Fibroblast of the aortic adventitia (primary cell): ENCODE data around the gene DBN1. TPM values are rescaled to one million over a fixed set of nuclear protein-coding genes. Genes with fewer than 3 reads are reported as not detected.
A peak's percentile ranks its signal among the peaks of the same experiment; 100 is the strongest.

ENCODE experiments used
- DNase-seq: peaks from one replicate; pipeline ENCODE4 v3.0.0-alpha.2; 2010; ENCODE audit warnings: low read depth
- H3K4me3 ChIP-seq: 2 replicates; pipeline ENCODE4 v1.5.1; 2011; ENCODE audit warnings: low read depth, mild to moderate bottlenecking, control low read depth, low read length, moderate library complexity
- total RNA-seq: library from RNA; depleted of rRNA; stranded (reverse); fragments of >200 nt; gene quantifications from 2 replicates; pipeline ENCODE4 v1.2.3, GENCODE V29; 2012; ENCODE audit warnings: low replicate concordance
- TF ChIP-seq, protein P1 (sequence below): IDR thresholded peaks from 2 replicates; pipeline ENCODE4 v1.5.1; 2011; ENCODE audit warnings: mild to moderate bottlenecking, low read length, control low read depth, inconsistent platforms; ENCODE audit not compliant: insufficient read depth

DBN1 gene
- total RNA-seq, 1 donor = 188 TPM

DNA sequence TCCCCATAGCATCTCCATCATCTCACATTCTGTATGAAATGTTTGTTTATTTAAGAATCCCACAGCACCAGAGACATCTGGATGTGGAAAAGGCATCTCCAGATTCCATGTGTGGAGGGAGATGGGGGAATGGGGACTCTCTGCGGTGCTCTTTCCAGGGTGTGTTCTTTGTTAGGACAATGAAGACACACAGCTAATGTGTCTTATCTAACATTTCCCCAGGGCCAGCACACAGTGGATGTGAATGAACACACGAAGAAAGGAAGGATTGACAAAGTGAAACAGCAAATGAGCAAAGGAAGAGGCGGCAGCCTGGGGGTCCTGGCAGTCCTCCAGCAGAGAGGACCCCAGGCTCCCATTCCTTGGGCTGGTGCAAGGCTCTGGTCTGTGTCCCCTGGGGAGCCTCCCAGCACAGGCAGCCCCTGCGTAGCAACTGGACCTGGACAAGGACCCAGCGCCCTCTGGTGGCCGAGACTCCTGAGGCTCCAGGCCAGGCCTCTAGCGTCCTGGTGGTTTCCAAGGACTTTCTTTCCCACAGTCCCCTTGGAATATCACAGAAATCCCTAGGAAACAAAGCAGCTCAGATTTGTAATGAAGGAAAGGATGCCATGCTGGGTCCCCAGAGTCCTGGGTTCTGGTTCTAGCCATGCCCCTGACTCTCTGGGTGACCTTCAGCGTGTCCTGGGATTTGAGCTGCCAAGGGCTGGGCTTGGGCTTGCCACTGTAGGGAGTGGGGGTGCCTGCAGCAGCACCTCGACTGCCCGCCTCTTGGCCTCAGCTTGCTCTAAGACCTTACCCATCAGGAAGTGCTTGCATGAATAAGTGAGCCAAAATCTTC lies 27.5 kb upstream of the DBN1 start:
- TF ChIP-seq, protein P1, sequence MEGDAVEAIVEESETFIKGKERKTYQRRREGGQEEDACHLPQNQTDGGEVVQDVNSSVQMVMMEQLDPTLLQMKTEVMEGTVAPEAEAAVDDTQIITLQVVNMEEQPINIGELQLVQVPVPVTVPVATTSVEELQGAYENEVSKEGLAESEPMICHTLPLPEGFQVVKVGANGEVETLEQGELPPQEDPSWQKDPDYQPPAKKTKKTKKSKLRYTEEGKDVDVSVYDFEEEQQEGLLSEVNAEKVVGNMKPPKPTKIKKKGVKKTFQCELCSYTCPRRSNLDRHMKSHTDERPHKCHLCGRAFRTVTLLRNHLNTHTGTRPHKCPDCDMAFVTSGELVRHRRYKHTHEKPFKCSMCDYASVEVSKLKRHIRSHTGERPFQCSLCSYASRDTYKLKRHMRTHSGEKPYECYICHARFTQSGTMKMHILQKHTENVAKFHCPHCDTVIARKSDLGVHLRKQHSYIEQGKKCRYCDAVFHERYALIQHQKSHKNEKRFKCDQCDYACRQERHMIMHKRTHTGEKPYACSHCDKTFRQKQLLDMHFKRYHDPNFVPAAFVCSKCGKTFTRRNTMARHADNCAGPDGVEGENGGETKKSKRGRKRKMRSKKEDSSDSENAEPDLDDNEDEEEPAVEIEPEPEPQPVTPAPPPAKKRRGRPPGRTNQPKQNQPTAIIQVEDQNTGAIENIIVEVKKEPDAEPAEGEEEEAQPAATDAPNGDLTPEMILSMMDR = peak; percentile 96
- peak; percentile 89 for DNase-seq
- H3K4me3 ChIP-seq = no peak overlapping the region

DNA sequence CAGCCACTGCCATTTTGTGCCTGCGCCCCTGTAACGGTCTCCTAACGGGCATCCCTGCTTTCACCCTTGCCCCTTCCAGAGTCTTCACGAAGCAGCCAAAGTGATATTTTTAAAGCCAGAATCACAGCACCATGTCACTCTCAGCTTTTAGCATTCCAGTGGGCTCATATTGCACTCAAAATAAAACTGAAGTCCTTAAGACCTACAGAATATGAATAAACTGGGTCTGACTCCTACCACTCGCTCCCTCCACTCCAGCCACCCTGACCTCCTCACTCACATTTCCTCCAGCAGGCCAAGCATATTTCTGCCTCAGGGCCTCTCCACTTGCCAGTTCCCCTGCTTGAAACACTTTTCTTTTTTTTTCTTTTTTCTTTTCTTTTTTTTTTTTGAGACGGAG lies 26.4 kb upstream of the DBN1 start:
- TF ChIP-seq, protein P1 = no peak
- no peak for DNase-seq
- no peak overlapping the region for H3K4me3 ChIP-seq

DNA sequence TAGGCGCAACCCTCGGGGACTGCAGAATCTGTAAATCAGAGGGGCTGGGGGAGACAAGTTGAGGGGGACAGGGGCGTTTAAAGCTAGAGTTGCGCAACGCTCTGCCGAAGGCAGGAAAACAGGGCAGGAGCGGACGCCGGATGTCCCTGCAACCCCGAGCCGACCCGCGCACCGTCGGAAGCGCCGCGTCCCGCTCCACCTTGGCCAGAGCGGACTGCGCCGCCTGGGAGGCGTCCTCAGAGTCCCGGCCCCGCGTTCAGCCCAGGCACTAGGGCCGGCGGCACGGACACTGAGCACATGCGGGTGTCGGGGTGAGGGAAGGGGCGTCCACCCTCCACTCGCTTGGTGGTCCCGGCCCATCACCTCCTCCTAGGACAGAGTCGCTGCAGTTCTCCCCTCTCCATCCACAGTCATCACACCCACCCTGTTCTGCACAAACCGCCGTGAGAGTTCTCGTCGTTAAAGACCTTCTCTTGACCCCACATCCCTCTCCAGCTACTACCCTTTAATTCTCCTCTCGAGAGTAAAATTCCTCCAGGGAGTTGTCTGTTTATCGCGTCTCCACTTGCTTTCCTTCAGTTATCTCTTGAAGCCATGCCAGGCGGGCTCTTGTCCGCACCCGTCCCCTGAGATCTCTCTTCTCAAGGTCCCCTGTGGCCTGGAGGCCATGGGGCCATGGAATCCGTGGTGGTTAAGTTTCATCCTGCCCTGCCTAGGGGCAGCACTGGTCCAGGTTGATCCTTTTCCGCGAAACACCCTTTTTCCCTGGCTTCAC lies 24.8 kb upstream of the DBN1 start:
- peak overlapping the region; percentile 66 for H3K4me3 ChIP-seq
- no peak for DNase-seq
- TF ChIP-seq, protein P1 = no peak

DNA sequence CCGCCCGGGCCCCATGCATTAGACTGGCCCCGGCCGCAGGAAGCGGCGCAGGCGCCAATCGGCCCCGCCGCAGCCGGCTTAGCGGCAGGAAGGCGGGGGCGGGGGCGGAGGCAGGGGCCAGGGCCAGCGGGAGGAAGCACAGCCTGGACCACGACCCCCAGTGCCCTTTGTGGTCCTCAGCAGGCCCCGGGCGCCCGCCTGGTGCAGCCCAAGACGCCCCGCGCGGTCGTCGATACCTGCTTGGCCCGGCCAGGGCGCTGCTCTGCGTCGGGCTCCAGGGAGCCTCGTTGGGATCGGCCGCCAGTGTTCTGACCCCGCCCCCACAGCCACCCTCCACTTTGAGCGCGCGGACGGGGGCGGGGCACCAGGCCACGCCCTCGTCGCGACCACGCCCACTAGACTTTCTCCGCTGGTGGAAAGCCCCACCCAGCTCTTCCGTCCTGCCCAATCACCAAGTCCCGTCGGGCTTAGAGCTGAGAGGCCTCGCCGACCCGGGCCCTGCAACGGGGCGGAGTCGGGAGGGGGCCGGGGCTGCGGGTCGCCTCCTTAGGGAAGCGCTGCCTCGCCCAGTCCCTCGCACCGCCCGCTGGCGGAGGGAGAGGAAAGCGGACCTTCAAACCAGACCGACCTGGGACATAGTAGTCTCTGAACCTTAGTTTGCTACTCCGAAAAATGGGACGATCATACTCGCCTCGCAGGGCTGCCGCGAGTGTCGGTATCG lies 24.0 kb upstream of the DBN1 start, which contains the start of gene PDLIM7:
TSS of gene PDLIM7 (minus strand) at position 313 of the 721 bp plus-strand sequence. CDS start 1,092 bp downstream, outside the sequence.
- H3K4me3 ChIP-seq = peak within 1 kb of the TSS; percentile 85
- DNase-seq = peak; percentile 97
- TF ChIP-seq, protein P1 = peak; percentile 13

DNA sequence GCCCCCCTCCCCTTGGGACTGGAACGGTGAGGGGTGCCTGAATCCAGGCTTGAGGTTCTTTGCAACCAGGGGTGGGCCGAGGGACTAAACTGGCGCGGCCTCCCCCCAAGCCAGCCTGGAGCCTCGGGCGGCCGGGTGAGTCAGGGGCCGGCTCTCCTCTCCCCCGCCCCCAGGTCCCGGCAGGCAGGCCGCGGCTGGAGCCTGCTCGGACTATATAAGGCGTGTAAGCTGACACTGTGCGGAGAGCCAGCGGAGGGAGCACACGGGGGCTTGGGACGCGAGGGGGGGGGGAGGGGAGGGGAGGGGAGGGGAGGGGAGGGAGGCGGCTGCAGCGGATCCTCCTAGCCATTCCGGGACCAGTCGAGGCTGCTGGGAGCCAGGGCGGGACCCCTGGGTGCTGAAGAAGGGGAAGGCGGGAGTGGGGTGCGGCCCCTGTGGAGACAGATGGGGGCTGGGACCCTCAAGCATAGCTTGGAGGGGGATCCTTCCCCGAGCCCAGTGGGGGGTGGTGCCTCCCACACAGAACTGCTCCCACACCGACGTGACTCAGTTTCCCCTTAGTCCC lies 23.4 kb upstream of the DBN1 start:
- TF ChIP-seq, protein P1 = no peak
- peak overlapping the region; percentile 85 for H3K4me3 ChIP-seq
- DNase-seq = peak; percentile 86

DNA sequence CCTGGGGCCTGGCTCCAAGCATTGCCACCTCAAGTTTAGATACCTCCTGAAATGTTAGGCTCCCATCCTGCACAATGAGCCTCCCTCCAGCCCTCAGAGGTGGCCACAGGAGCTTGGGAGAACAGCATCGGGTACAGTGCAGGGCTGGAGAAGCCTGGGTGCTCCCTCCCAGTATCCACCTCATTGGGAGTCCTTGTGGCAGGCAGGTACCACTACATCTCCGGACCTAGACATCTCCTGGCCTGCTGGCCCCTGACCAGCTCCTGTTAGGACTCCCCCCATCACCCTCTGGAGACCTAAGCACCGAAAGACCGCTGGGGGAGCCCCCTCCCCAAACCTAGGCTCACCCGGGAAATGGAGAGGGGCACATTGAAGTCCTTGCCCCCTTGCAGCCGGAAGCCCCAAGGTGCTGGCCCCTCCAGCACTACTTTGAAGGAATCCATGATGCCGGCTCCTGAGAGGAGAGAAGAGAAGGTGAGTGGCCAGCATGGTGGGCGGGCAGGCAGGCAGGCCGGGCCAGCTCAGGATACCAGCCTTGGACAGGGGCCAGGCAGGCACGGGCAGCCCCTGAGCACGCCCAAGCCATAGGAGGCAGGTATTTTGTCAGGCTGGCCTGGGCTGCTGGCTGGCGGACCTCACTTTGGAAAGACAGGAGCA lies 22.8 kb upstream of the DBN1 start:
- peak overlapping the region; percentile 85 for H3K4me3 ChIP-seq
- TF ChIP-seq, protein P1 = peak; percentile 49
- DNase-seq = peak; percentile 60
